ENCODE data around the gene USP49. TPM values are rescaled to one million over a fixed set of nuclear protein-coding genes. Genes with fewer than 3 reads are reported as not detected.

USP49 gene
- total and polyA plus RNA-seq, 2 of the 13 experiments (the other 11 are each of a cell fraction or from before 2014, with no cell fraction given), result 2.9 to 4.3 TPM

DNA sequence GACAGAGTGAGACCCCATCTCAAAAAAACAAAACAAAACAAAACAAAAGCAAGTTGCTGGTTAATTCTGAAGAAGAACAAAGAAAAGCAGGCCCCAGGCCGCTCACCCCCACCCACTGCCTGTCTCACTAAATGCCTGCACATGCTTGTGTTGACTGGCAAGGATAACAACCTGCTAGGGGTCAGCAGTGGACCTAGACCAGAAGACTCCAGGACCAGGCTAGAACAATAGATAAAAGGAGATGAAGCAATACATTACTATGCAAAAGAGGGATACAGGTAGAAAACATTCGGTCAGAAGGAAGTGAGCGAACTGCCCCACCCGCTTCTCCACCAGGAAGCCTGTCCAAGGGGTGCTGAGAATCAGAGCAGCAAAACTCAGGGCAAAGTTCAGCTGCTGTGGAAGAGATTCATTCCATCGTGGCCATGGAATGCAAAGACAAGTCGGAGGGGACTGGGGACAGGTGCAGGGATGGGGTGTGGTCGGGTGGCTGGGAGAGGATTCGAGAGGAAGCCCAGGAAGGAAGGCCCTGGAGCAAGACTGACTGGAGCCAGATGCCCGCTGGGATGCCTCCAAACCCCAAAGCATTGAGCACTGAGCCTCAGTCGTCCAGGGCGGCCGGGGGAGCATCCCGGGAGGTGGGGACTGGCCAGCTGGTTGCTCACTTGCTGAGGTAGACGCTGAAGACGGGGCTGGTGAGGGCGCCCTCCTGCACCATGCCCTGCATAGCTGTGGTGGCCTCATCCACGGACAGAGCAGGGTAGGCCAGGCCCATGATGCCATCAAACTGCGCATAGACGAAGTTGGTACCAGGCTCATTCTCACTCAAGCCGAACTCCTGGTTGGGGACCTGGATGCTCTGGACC lies 153.3 kb downstream of the USP49 start (continued):
- TF ChIP-seq BCL6 (CRISPR knock-in tag; IDR thresholded peaks at IDR 0.05) (peak; percentile 35; the same call in 1 of the 2 replicates), SOX5 (CRISPR knock-in tag; IDR thresholded peaks at IDR 0.05; ENCODE audit: borderline replicate concordance) (peak; percentile 100), NFRKB (IDR thresholded peaks at IDR 0.05) (no peak), TP53 (CRISPR knock-in tag; conservative IDR thresholded peaks at IDR 0.05) (no peak), THAP11 (CRISPR knock-in tag; IDR thresholded peaks at IDR 0.05) (peak; percentile 72; the same call in 1 of the 2 replicates), MATR3 (CRISPR knock-in tag; IDR thresholded peaks at IDR 0.05) (no peak), FIP1L1 (IDR thresholded peaks at IDR 0.05; ENCODE audit: borderline replicate concordance, insufficient read depth, low read depth, low read length) (no peak), JUND (CRISPR knock-in tag; IDR thresholded peaks at IDR 0.05) (no peak), ZNF768 (CRISPR knock-in tag; IDR thresholded peaks at IDR 0.05) (peak; percentile 10), KAT8 (CRISPR knock-in tag; IDR thresholded peaks at IDR 0.05) (peak; percentile 32), ZNF644 (CRISPR knock-in tag; IDR thresholded peaks at IDR 0.05; ENCODE audit: low read depth) (0 out of 2 replicates have a peak, but pooled peaks have one; percentile 71), ZNF629 (CRISPR knock-in tag; conservative IDR thresholded peaks at IDR 0.05) (no peak), ZNF790 (CRISPR knock-in tag; IDR thresholded peaks at IDR 0.05; ENCODE audit: borderline replicate concordance) (no peak), ZBTB1 (CRISPR knock-in tag; IDR thresholded peaks at IDR 0.05; ENCODE audit: borderline replicate concordance) (no peak), ZNF563 (CRISPR knock-in tag; IDR thresholded peaks at IDR 0.05) (peak; percentile 47; the same call in 1 of the 2 replicates), PRDM4 (CRISPR knock-in tag; IDR thresholded peaks at IDR 0.05; ENCODE audit: borderline replicate concordance) (no peak), MBD4 (IDR thresholded peaks at IDR 0.05; ENCODE audit: borderline replicate concordance, low read length) (no peak), HMG20A (CRISPR knock-in tag; IDR thresholded peaks at IDR 0.05; ENCODE audit: borderline replicate concordance) (peak; percentile 68), TCF7 (IDR thresholded peaks at IDR 0.05; ENCODE audit: low read depth) (peak; percentile 73), DZIP1 (CRISPR knock-in tag; IDR thresholded peaks at IDR 0.05) (no peak), TOPORS (CRISPR knock-in tag; IDR thresholded peaks at IDR 0.05) (no peak; the same call in 1 of the 2 replicates), ZNF136 (CRISPR knock-in tag; IDR thresholded peaks at IDR 0.05; ENCODE audit: low read depth) (no peak), MYPOP (CRISPR knock-in tag; IDR thresholded peaks at IDR 0.05) (peak; percentile 66; the same call in 1 of the 2 replicates), REL (CRISPR knock-in tag; conservative IDR thresholded peaks at IDR 0.05) (no peak)
